HG03175 (cell line): ENCODE measurements around the gene IL6R.
"Not testable (repeated sequence)": the region's sequence is repeated elsewhere in the genome, so short reads cannot be mapped to it uniquely, and the experiment has no call there.

Experiments used
- ATAC-seq: cut with Tn5 transposase; IDR thresholded peaks from one replicate; pipeline ENCODE4 v1.9.1; 2021; ENCODE audit warnings: mild to moderate bottlenecking, moderate library complexity; ENCODE audit not compliant: unreplicated experiment

The IL6R gene

GRCh38 chr1:154404984-154405746, at the start of gene IL6R:
IL6R (plus strand) TSS chr1:154405343; CDS start chr1:154405630, 287 bp downstream.
- no peak for ATAC-seq

GRCh38 chr1:154358519-154358918, 46.6 kb upstream of the IL6R start:
- no peak for ATAC-seq

GRCh38 chr1:154360288-154360687, 44.9 kb upstream of the IL6R start:
- no peak for ATAC-seq

- ATAC-seq, result not testable (repeated sequence)
Measured at GRCh38 chr1:154360881-154361280, 44.3 kb upstream of the IL6R start.

GRCh38 chr1:154361357-154361756, 43.8 kb upstream of the IL6R start:
- ATAC-seq, result no peak

GRCh38 chr1:154371436-154371835, 33.7 kb upstream of the IL6R start:
- ATAC-seq, result no peak

- ATAC-seq, result not testable (repeated sequence)
Measured at GRCh38 chr1:154373777-154374357, 31.3 kb upstream of the IL6R start.

GRCh38 chr1:154379301-154379700, 25.8 kb upstream of the IL6R start:
- no peak for ATAC-seq

- no peak for ATAC-seq
Measured at GRCh38 chr1:154384650-154385489, 20.3 kb upstream of the IL6R start.

GRCh38 chr1:154386643-154387352, 18.3 kb upstream of the IL6R start:
- ATAC-seq, result peak; percentile 67

- no peak for ATAC-seq
Measured at GRCh38 chr1:154391086-154391770, 13.9 kb upstream of the IL6R start.

- ATAC-seq, result no peak
Measured at GRCh38 chr1:154398141-154398540, 7.0 kb upstream of the IL6R start.

- no peak for ATAC-seq
Measured at GRCh38 chr1:154398678-154399077, 6.5 kb upstream of the IL6R start.

GRCh38 chr1:154400381-154400801, 4.8 kb upstream of the IL6R start:
- ATAC-seq, result no peak

- ATAC-seq, result no peak
Measured at GRCh38 chr1:154402409-154402921, 2.7 kb upstream of the IL6R start.

- no peak for ATAC-seq
Measured at GRCh38 chr1:154403261-154403943, 1.7 kb upstream of the IL6R start.

GRCh38 chr1:154403983-154404382, 1.2 kb upstream of the IL6R start:
- no peak for ATAC-seq

- no peak for ATAC-seq
Measured at GRCh38 chr1:154404511-154404931, 622 bp upstream of the IL6R start.

GRCh38 chr1:154405747-154406571, 816 bp downstream of the IL6R start:
- no peak for ATAC-seq
